IMR-90 (cell line): ENCODE data around the gene EXD2.

Experiments used
- CEBPB ChIP-seq: IDR thresholded peaks from 2 replicates; pipeline ENCODE4 v1.6.1; 2012; ENCODE audit warnings: low read depth, low read length, improper control_type of control experiment
- CHD1 ChIP-seq: IDR thresholded peaks from 2 replicates; pipeline ENCODE4 v1.6.1; 2012; ENCODE audit warnings: low read depth, low read length, improper control_type of control experiment
- CTCF ChIP-seq: conservative IDR thresholded peaks from 2 replicates; pipeline ENCODE4 v1.5.1; 2012; ENCODE audit warnings: mild to moderate bottlenecking, low read depth, low read length, improper control_type of control experiment
- POLR2A ChIP-seq: IDR thresholded peaks from 2 replicates; pipeline ENCODE4 v1.6.1; 2012; ENCODE audit warnings: mild to moderate bottlenecking, low read depth, low read length
- RAD21 ChIP-seq: IDR thresholded peaks from 2 replicates; pipeline ENCODE4 v1.6.1; 2012; ENCODE audit warnings: low read length, improper control_type of control experiment
- SMC3 ChIP-seq: fragments of 150-350 bp; IDR thresholded peaks from 2 replicates; pipeline ENCODE4 v1.6.1; 2016; ENCODE audit warnings: low read depth, mild to moderate bottlenecking, antibody characterized with exemption, low read length, moderate library complexity
- USF2 ChIP-seq: fragments of 150-350 bp; IDR thresholded peaks from 2 replicates; pipeline ENCODE4 v1.6.1; 2017; ENCODE audit warnings: mild to moderate bottlenecking, antibody characterized with exemption, low read length, low read depth
- TF ChIP-seq, protein P1 (sequence below): fragments of 150-350 bp; IDR thresholded peaks from 2 replicates; pipeline ENCODE4 v1.6.1; 2016; ENCODE audit warnings: low read depth, mild to moderate bottlenecking, low read length, moderate library complexity, borderline replicate concordance

- TF ChIP-seq CTCF (no peak), POLR2A (no peak), SMC3 (no peak), CHD1 (no peak), RAD21 (no peak), USF2 (no peak), CEBPB (no peak)
- TF ChIP-seq, protein P1, sequence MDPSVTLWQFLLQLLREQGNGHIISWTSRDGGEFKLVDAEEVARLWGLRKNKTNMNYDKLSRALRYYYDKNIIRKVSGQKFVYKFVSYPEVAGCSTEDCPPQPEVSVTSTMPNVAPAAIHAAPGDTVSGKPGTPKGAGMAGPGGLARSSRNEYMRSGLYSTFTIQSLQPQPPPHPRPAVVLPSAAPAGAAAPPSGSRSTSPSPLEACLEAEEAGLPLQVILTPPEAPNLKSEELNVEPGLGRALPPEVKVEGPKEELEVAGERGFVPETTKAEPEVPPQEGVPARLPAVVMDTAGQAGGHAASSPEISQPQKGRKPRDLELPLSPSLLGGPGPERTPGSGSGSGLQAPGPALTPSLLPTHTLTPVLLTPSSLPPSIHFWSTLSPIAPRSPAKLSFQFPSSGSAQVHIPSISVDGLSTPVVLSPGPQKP, result no peak
These were observed 42.8 kb downstream of the EXD2 start for GRCh38 chr14:69234106-69234505.
